Caco-2 (cell line): ENCODE results near the gene MTHFD1. TPM values are rescaled to one million over a fixed set of nuclear protein-coding genes. Genes with fewer than 3 reads are reported as not detected.

ENCODE experiments used
- BruUV-seq: library from RNA; stranded (reverse); fragments of 400-500 nt; replicated peaks from 2 replicates; lab custom pipeline; 2021; lab: Mats Ljungman, UMichigan
- CTCF ChIA-PET: fragments of 300-600 bp; sonication (Branson Sonifier 250); formaldehyde crosslinking; loops from one replicate; lab custom pipeline; 2022; ENCODE audit warnings: antibody characterized with exemption; lab: Charles Lee
- POLR2A ChIA-PET: fragments of 300-600 bp; sonication (Branson Sonifier 250); formaldehyde crosslinking; loops from one replicate; lab custom pipeline; 2022; ENCODE audit warnings: antibody characterized with exemption; lab: Charles Lee
- DNase-seq, 2 experiments: peaks; one replicate each; pipeline versions ENCODE4 v3.0.0 to v3.0.0-alpha.2; 2020 to 2022
- H3K27me3 ChIP-seq: replicated peaks from 2 replicates; pipeline ENCODE4 v1.6.0; 2011; ENCODE audit warnings: low read length; ENCODE audit not compliant: control insufficient read depth, insufficient read depth
- H3K36me3 ChIP-seq: 2 replicates; pipeline ENCODE4 v1.5.1; 2011; ENCODE audit warnings: low read length; ENCODE audit not compliant: control insufficient read depth, insufficient read depth
- H3K4me1 ChIP-seq: fragments of 250-450 bp; sonication (Bioruptor Pico); 2 replicates; pipeline ENCODE4 v1.5.1; 2020; ENCODE audit warnings: mild to moderate bottlenecking
- H3K4me3 ChIP-seq: 2 replicates; pipeline ENCODE4 v1.5.1; 2011; ENCODE audit warnings: low read depth, mild to moderate bottlenecking, control low read depth, low read length
- H3K9me3 ChIP-seq: fragments of 250-450 bp; sonication (Bioruptor Pico); 2 replicates; pipeline ENCODE4 v1.5.1; 2020; ENCODE audit warnings: mild to moderate bottlenecking, moderate library complexity
- H3K27ac Mint-ChIP-seq: one replicate; pipeline ENCODE4 v1.8.0; 2022; ENCODE audit warnings: mixed read lengths; ENCODE audit not compliant: unreplicated experiment
- H3K27me3 Mint-ChIP-seq: one replicate; pipeline ENCODE4 v1.8.0; 2022; ENCODE audit warnings: mixed read lengths; ENCODE audit not compliant: insufficient read depth, unreplicated experiment
- H3K36me3 Mint-ChIP-seq: one replicate; pipeline ENCODE4 v1.8.0; 2022; ENCODE audit warnings: mild to moderate bottlenecking, mixed read lengths; ENCODE audit not compliant: insufficient read depth, unreplicated experiment
- H3K4me1 Mint-ChIP-seq: one replicate; pipeline ENCODE4 v1.8.0; 2022; ENCODE audit warnings: low read depth, mixed read lengths; ENCODE audit not compliant: unreplicated experiment
- H3K4me3 Mint-ChIP-seq: one replicate; pipeline ENCODE4 v1.8.0; 2022; ENCODE audit warnings: mild to moderate bottlenecking, moderate library complexity, mixed read lengths; ENCODE audit not compliant: unreplicated experiment
- H3K9me3 Mint-ChIP-seq: one replicate; pipeline ENCODE4 v1.8.0; 2022; ENCODE audit warnings: mixed read lengths; ENCODE audit not compliant: unreplicated experiment
- CTCF ChIP-seq, 2 experiments: fragments of 200-600 bp in 1 of 2; IDR thresholded peaks; 1 replicate in 1 of 2; 2 replicates in 1 of 2; pipeline versions ENCODE4 v1.5.1 to v1.8.0; 2011 to 2022; ENCODE audit warnings: antibody characterized with exemption in 1 of 2, control low read depth in 1 of 2, inconsistent platforms in 1 of 2, low read depth in 1 of 2, low read length in 1 of 2, mild to moderate bottlenecking in 1 of 2, moderate library complexity in 1 of 2; ENCODE audit not compliant: insufficient read depth in 1 of 2, severe bottlenecking in 1 of 2, unreplicated experiment in 1 of 2
- intact Hi-C: fragments of 100-400 bp; cut with micrococcal nuclease; formaldehyde crosslinking; loops from one replicate; pipeline ENCODE4 v1.10.0; 2022; ENCODE audit not compliant: unreplicated experiment
- total RNA-seq: library from RNA; stranded (reverse); gene quantifications from 2 replicates; pipeline ENCODE4 v1.2.3, GENCODE V29; 2022

MTHFD1 gene
- total RNA-seq, 1 experiment from 2014 or later, result 180 TPM

- intact Hi-C loops, result no loop called here
- no peak overlapping the region for H3K27ac Mint-ChIP-seq
- no TSS peak for BruUV-seq
- TF ChIP-seq CTCF (IDR thresholded peaks at IDR 0.05; ENCODE audit: insufficient read depth in 1 of 2, low read depth in 1 of 2, low read length in 1 of 2, severe bottlenecking in 1 of 2, unreplicated experiment in 1 of 2), result no peak
- Histone ChIP-seq H3K36me3 (no peaks in the 10 kb centered on the region), H3K27me3 (no peaks in the 10 kb centered on the region), H3K9me3 (no peaks in the 10 kb centered on the region), H3K4me3 (no peak overlapping the region), H3K4me1 (no peaks in the 10 kb centered on the region)
- peaks cover 13% of the 10 kb centered on the region for H3K4me1 Mint-ChIP-seq
- H3K36me3 Mint-ChIP-seq, result peaks cover 47% of the 10 kb centered on the region
- no peaks in the 10 kb centered on the region for H3K9me3 Mint-ChIP-seq
- CTCF ChIA-PET, result interaction anchor here (1.0 kb wide), 1 partner anchor 36 kb away, joined by 3 read pairs; no protein-coding TSS in a partner anchor
- H3K27me3 Mint-ChIP-seq, result no peaks in the 10 kb centered on the region
- POLR2A ChIA-PET, result no interaction called here
- DNase-seq, result no peak
- H3K4me3 Mint-ChIP-seq, result no peak overlapping the region
Measured at GRCh38 chr14:64394423-64394822, 6.3 kb downstream of the MTHFD1 start.

- no peaks in the 10 kb centered on the region for H3K36me3 ChIP-seq
- H3K27me3 Mint-ChIP-seq, result no peaks in the 10 kb centered on the region
- intact Hi-C loops, result no loop called here
- no peaks in the 10 kb centered on the region for H3K9me3 ChIP-seq
- CTCF ChIA-PET, result no interaction called here
- DNase-seq, result no peak
- no peak overlapping the region for H3K4me3 ChIP-seq
- BruUV-seq, result no TSS peak
- H3K4me1 ChIP-seq, result no peaks in the 10 kb centered on the region
- H3K4me1 Mint-ChIP-seq, result peaks cover 13% of the 10 kb centered on the region
- H3K9me3 Mint-ChIP-seq, result no peaks in the 10 kb centered on the region
- no peaks in the 10 kb centered on the region for H3K27me3 ChIP-seq
- no peak overlapping the region for H3K4me3 Mint-ChIP-seq
- no peak overlapping the region for H3K27ac Mint-ChIP-seq
- peaks cover 45% of the 10 kb centered on the region for H3K36me3 Mint-ChIP-seq
- POLR2A ChIA-PET, result no interaction called here
- no peak for TF ChIP-seq CTCF (IDR thresholded peaks at IDR 0.05; ENCODE audit: insufficient read depth in 1 of 2, low read depth in 1 of 2, low read length in 1 of 2, severe bottlenecking in 1 of 2, unreplicated experiment in 1 of 2)
Measured at GRCh38 chr14:64394977-64395633, 7.0 kb downstream of the MTHFD1 start.

GRCh38 chr14:64400829-64401459, 12.8 kb downstream of the MTHFD1 start:
- no TSS peak for BruUV-seq
- no peak for DNase-seq
- Mint-ChIP-seq H3K27me3 (no peaks in the 10 kb centered on the region), H3K4me3 (no peak overlapping the region), H3K27ac (no peak overlapping the region), H3K36me3 (peaks cover 43% of the 10 kb centered on the region), H3K4me1 (peaks cover 5% of the 10 kb centered on the region), H3K9me3 (no peaks in the 10 kb centered on the region)
- no peaks in the 10 kb centered on the region for H3K36me3 ChIP-seq
- CTCF ChIA-PET, result no interaction called here
- no peaks in the 10 kb centered on the region for H3K9me3 ChIP-seq
- no peak overlapping the region for H3K4me3 ChIP-seq
- TF ChIP-seq CTCF (IDR thresholded peaks at IDR 0.05; ENCODE audit: insufficient read depth in 1 of 2, low read depth in 1 of 2, low read length in 1 of 2, severe bottlenecking in 1 of 2, unreplicated experiment in 1 of 2), result no peak
- POLR2A ChIA-PET, result interaction anchor here (1.2 kb wide), 1 partner anchor 13 kb away, joined by 6 read pairs; no protein-coding TSS in a partner anchor
- intact Hi-C loops, result no loop called here
- H3K4me1 ChIP-seq, result peaks cover 11% of the 10 kb centered on the region; the same call in 1 of the 2 replicates
- H3K27me3 ChIP-seq, result no peaks in the 10 kb centered on the region
